ENCODE data around the gene CNTN1.

CNTN1 gene

DNA sequence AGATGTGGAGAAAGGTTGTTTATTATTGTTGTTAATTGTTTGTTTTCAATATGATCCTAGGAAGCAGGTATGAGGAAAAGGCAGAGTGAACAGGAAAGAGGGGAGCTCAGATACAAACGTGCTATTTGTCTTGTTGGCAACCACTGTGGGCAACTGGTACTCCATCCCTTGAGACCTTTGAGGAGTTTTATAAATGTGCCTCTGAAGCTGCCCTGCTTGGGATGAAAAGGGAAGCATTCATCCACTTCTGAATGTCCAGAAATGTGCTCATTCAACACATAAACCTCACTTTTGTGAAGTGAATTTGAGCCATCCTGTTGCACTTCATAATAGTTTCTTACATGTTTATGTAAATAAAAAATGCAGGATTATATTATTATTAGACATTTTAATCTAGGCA is 331.6 kb downstream of the CNTN1 start:
- Histone ChIP-seq H4K12ac (ENCODE audit: low read depth, low read length) (no peak overlapping the region), H4K8ac (ENCODE audit: low read depth, low read length) (no peak overlapping the region), H3K14ac (ENCODE audit: low read length) (no peak overlapping the region), H3K4me2 (ENCODE audit: low read length) (no peak overlapping the region), H3K27ac (ENCODE audit: low read depth, low read length) (no peak overlapping the region), H3K79me2 (ENCODE audit: control insufficient read depth, insufficient read depth, low read length, poor library complexity) (no peaks in the 10 kb centered on the region), H3K9ac (ENCODE audit: low read length) (no peak overlapping the region), H2BK120ac (ENCODE audit: insufficient read depth, low read length, poor library complexity) (no peak overlapping the region), H3K36me3 (ENCODE audit: control insufficient read depth in 1 of 2, insufficient read depth in 2 of 2, low read length in 2 of 2) (no peaks in the 10 kb centered on the region), H3K4me3 (ENCODE audit: low read depth, low read length) (no peak overlapping the region), H2AK5ac (ENCODE audit: low read length) (no peak overlapping the region), H3K18ac (ENCODE audit: low read length) (no peak overlapping the region), H3K23ac (ENCODE audit: low read length) (no peak overlapping the region), H2BK12ac (ENCODE audit: low read length) (no peak overlapping the region), H3K4ac (ENCODE audit: low read depth, low read length) (no peak overlapping the region), H3K9me3 (ENCODE audit: insufficient read depth, low read depth, low read length) (no peaks in the 10 kb centered on the region), H2AFZ (ENCODE audit: insufficient read depth, low read length, poor library complexity) (no peak overlapping the region), H3K79me1 (ENCODE audit: low read length) (no peaks in the 10 kb centered on the region), H2BK5ac (ENCODE audit: low read depth, low read length, poor library complexity) (no peak overlapping the region), H4K91ac (ENCODE audit: low read depth, low read length) (no peak overlapping the region), H3K27me3 (ENCODE audit: insufficient read depth, low read length) (no peaks in the 10 kb centered on the region), H3K4me1 (ENCODE audit: control insufficient read depth in 1 of 2, insufficient read depth in 2 of 2, low read length in 2 of 2) (no peaks in the 10 kb centered on the region)
- WGBS (ENCODE audit: extremely low coverage, insufficient coverage, insufficient read length), result no CpG with 5 or more reads among the region's 1 CpG
- DNase-seq, result no peak

DNA sequence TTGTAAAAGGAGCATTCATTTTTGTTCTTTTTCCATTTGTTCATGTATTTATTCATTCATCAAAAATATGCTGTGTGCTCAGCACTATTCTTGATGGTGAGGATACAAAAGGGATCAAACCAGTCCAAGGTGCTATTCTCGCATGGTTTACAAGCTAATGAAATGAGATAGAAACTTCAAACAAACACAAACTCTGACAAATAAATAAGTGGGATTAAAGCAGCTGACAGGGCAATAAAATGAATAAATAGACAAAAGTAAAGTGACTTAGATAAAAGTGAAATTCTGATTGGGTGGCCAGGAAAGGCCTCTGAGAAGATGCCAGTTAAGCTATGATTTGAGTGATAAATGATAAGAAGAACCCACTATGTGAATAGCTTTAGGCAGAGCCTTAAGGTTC is 333.9 kb downstream of the CNTN1 start:
- no peak overlapping the region for H3K9ac ChIP-seq (ENCODE audit: low read length)
- no peak overlapping the region for H4K8ac ChIP-seq (ENCODE audit: low read depth, low read length)
- H2BK12ac ChIP-seq (ENCODE audit: low read length), result no peak overlapping the region
- no peak overlapping the region for H2AK5ac ChIP-seq (ENCODE audit: low read length)
- WGBS (ENCODE audit: extremely low coverage, insufficient coverage, insufficient read length), result no CpG with 5 or more reads among the region's 1 CpG
- H2BK120ac ChIP-seq (ENCODE audit: insufficient read depth, low read length, poor library complexity), result no peak overlapping the region
- H3K9me3 ChIP-seq (ENCODE audit: insufficient read depth, low read depth, low read length), result no peaks in the 10 kb centered on the region
- H3K23ac ChIP-seq (ENCODE audit: low read length), result no peak overlapping the region
- H3K14ac ChIP-seq (ENCODE audit: low read length), result no peak overlapping the region
- no peaks in the 10 kb centered on the region for H3K36me3 ChIP-seq (ENCODE audit: control insufficient read depth in 1 of 2, insufficient read depth in 2 of 2, low read length in 2 of 2)
- no peak overlapping the region for H4K12ac ChIP-seq (ENCODE audit: low read depth, low read length)
- H3K4ac ChIP-seq (ENCODE audit: low read depth, low read length), result no peak overlapping the region
- H3K79me2 ChIP-seq (ENCODE audit: control insufficient read depth, insufficient read depth, low read length, poor library complexity), result no peaks in the 10 kb centered on the region
- no peak overlapping the region for H4K91ac ChIP-seq (ENCODE audit: low read depth, low read length)
- H3K79me1 ChIP-seq (ENCODE audit: low read length), result no peaks in the 10 kb centered on the region
- no peak overlapping the region for H3K4me2 ChIP-seq (ENCODE audit: low read length)
- no peaks in the 10 kb centered on the region for H3K4me1 ChIP-seq (ENCODE audit: control insufficient read depth in 1 of 2, insufficient read depth in 2 of 2, low read length in 2 of 2)
- no peak overlapping the region for H3K4me3 ChIP-seq (ENCODE audit: low read depth, low read length)
- no peak for DNase-seq
- no peaks in the 10 kb centered on the region for H3K27me3 ChIP-seq (ENCODE audit: insufficient read depth, low read length)
- no peak overlapping the region for H2BK5ac ChIP-seq (ENCODE audit: low read depth, low read length, poor library complexity)
- no peak overlapping the region for H2AFZ ChIP-seq (ENCODE audit: insufficient read depth, low read length, poor library complexity)
- H3K18ac ChIP-seq (ENCODE audit: low read length), result no peak overlapping the region
- no peak overlapping the region for H3K27ac ChIP-seq (ENCODE audit: low read depth, low read length)

DNA sequence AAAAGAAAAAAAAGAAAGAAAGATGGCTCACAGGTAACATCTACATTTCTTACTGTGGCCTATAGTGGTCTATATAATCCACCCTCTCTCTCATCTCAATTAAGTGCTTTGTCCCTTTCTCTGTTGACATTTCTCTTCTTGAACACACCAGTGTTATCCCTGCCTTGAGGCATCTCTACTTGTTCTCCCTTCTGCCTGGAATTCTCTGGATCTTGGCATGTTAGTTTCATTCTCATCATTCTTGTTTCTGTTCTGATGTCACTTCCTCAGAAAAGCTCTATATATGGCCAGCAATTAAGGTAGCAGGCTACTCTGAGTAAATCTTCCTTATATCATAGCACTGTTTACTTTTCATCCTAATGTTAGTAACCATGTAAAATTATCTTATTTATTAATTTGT is 340.1 kb downstream of the CNTN1 start:
- no peaks in the 10 kb centered on the region for H3K9me3 ChIP-seq (ENCODE audit: insufficient read depth, low read depth, low read length)
- H3K27ac ChIP-seq (ENCODE audit: low read depth, low read length), result no peak overlapping the region
- no peak overlapping the region for H4K91ac ChIP-seq (ENCODE audit: low read depth, low read length)
- no peak overlapping the region for H3K14ac ChIP-seq (ENCODE audit: low read length)
- no peak overlapping the region for H3K4ac ChIP-seq (ENCODE audit: low read depth, low read length)
- H3K36me3 ChIP-seq (ENCODE audit: control insufficient read depth in 1 of 2, insufficient read depth in 2 of 2, low read length in 2 of 2), result no peaks in the 10 kb centered on the region
- peaks cover 0 to 1% of the 10 kb centered on the region in 2 experiments for H3K4me1 ChIP-seq (ENCODE audit: control insufficient read depth in 1 of 2, insufficient read depth in 2 of 2, low read length in 2 of 2)
- no peak overlapping the region for H4K8ac ChIP-seq (ENCODE audit: low read depth, low read length)
- no peaks in the 10 kb centered on the region for H3K27me3 ChIP-seq (ENCODE audit: insufficient read depth, low read length)
- H2BK5ac ChIP-seq (ENCODE audit: low read depth, low read length, poor library complexity), result no peak overlapping the region
- H2BK12ac ChIP-seq (ENCODE audit: low read length), result no peak overlapping the region
- peak in 1 of 2 donors; percentile 50 for DNase-seq
- no peak overlapping the region for H3K18ac ChIP-seq (ENCODE audit: low read length)
- H4K12ac ChIP-seq (ENCODE audit: low read depth, low read length), result no peak overlapping the region
- no peaks in the 10 kb centered on the region for H3K79me1 ChIP-seq (ENCODE audit: low read length)
- no peak overlapping the region for H2BK120ac ChIP-seq (ENCODE audit: insufficient read depth, low read length, poor library complexity)
- H2AK5ac ChIP-seq (ENCODE audit: low read length), result no peak overlapping the region
- no peak overlapping the region for H3K4me3 ChIP-seq (ENCODE audit: low read depth, low read length)
- no peak overlapping the region for H3K9ac ChIP-seq (ENCODE audit: low read length)
- H2AFZ ChIP-seq (ENCODE audit: insufficient read depth, low read length, poor library complexity), result no peak overlapping the region
- no peak overlapping the region for H3K4me2 ChIP-seq (ENCODE audit: low read length)
- no peak overlapping the region for H3K23ac ChIP-seq (ENCODE audit: low read length)
- H3K79me2 ChIP-seq (ENCODE audit: control insufficient read depth, insufficient read depth, low read length, poor library complexity), result no peaks in the 10 kb centered on the region

DNA sequence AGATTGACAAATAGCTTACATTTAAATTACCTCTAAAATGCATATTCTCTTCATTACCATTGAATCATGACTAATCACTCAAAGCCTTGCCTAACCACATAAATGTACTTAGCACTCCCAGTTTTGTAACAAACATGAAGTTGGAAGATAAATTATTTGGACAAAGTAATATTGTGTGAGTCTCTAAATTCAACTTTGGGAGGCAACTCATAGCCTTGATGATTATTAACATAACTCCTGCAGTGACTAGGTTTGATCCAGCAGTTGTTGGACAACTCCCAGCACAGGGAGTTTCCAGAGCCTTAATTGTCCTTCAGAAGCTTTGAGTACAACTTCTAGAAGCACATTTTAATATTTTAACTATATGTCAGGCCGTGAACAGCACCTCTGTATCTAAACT is 342.4 kb downstream of the CNTN1 start:
- Histone ChIP-seq H3K23ac (ENCODE audit: low read length) (no peak overlapping the region), H3K9ac (ENCODE audit: low read length) (no peak overlapping the region), H2AK5ac (ENCODE audit: low read length) (no peak overlapping the region), H3K36me3 (ENCODE audit: control insufficient read depth in 1 of 2, insufficient read depth in 2 of 2, low read length in 2 of 2) (no peaks in the 10 kb centered on the region), H3K4me3 (ENCODE audit: low read depth, low read length) (no peak overlapping the region), H2AFZ (ENCODE audit: insufficient read depth, low read length, poor library complexity) (no peak overlapping the region), H3K14ac (ENCODE audit: low read length) (no peak overlapping the region), H2BK120ac (ENCODE audit: insufficient read depth, low read length, poor library complexity) (no peak overlapping the region), H3K9me3 (ENCODE audit: insufficient read depth, low read depth, low read length) (no peaks in the 10 kb centered on the region), H2BK12ac (ENCODE audit: low read length) (no peak overlapping the region), H4K91ac (ENCODE audit: low read depth, low read length) (no peak overlapping the region), H3K4me1 (ENCODE audit: control insufficient read depth in 1 of 2, insufficient read depth in 2 of 2, low read length in 2 of 2) (peaks cover 0 to 1% of the 10 kb centered on the region in 2 experiments), H4K8ac (ENCODE audit: low read depth, low read length) (no peak overlapping the region), H2BK5ac (ENCODE audit: low read depth, low read length, poor library complexity) (no peak overlapping the region), H3K18ac (ENCODE audit: low read length) (no peak overlapping the region), H3K4ac (ENCODE audit: low read depth, low read length) (no peak overlapping the region), H3K27ac (ENCODE audit: low read depth, low read length) (no peak overlapping the region), H3K4me2 (ENCODE audit: low read length) (no peak overlapping the region), H3K79me2 (ENCODE audit: control insufficient read depth, insufficient read depth, low read length, poor library complexity) (no peaks in the 10 kb centered on the region), H3K27me3 (ENCODE audit: insufficient read depth, low read length) (no peaks in the 10 kb centered on the region), H4K12ac (ENCODE audit: low read depth, low read length) (no peak overlapping the region), H3K79me1 (ENCODE audit: low read length) (no peaks in the 10 kb centered on the region)
- no peak for DNase-seq
- WGBS (ENCODE audit: extremely low coverage, insufficient coverage, insufficient read length), result no CpG with 5 or more reads among the region's 1 CpG

DNA sequence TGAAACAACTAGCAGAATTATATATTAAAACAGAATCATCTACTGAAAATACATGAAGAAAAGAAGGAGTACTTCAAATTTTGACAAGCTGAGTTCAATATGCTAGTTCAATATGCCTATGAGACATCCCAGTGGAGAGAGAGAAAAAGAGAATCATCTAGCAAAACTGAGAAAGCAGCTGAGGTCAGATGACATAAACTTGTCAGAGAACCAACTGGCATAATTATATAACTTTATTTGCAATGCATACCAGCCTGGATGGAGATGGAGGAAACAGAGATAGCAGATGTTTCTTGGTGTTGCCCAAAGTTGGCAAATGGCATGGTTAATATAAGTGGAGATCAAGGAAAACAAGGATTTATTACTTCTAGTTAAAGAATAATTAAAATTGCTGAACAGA is 347.2 kb downstream of the CNTN1 start:
- Histone ChIP-seq H3K9ac (ENCODE audit: low read length) (no peak overlapping the region), H2BK5ac (ENCODE audit: low read depth, low read length, poor library complexity) (no peak overlapping the region), H3K14ac (ENCODE audit: low read length) (no peak overlapping the region), H3K4me3 (ENCODE audit: low read depth, low read length) (no peak overlapping the region), H2AK5ac (ENCODE audit: low read length) (no peak overlapping the region), H3K4ac (ENCODE audit: low read depth, low read length) (no peak overlapping the region), H4K12ac (ENCODE audit: low read depth, low read length) (no peak overlapping the region), H4K8ac (ENCODE audit: low read depth, low read length) (no peak overlapping the region), H3K23ac (ENCODE audit: low read length) (no peak overlapping the region), H3K36me3 (ENCODE audit: control insufficient read depth in 1 of 2, insufficient read depth in 2 of 2, low read length in 2 of 2) (no peaks in the 10 kb centered on the region), H3K27me3 (ENCODE audit: insufficient read depth, low read length) (no peaks in the 10 kb centered on the region), H2BK120ac (ENCODE audit: insufficient read depth, low read length, poor library complexity) (no peak overlapping the region), H3K4me1 (ENCODE audit: control insufficient read depth in 1 of 2, insufficient read depth in 2 of 2, low read length in 2 of 2) (no peaks in the 10 kb centered on the region), H4K91ac (ENCODE audit: low read depth, low read length) (no peak overlapping the region), H2AFZ (ENCODE audit: insufficient read depth, low read length, poor library complexity) (no peak overlapping the region), H3K18ac (ENCODE audit: low read length) (no peak overlapping the region), H3K27ac (ENCODE audit: low read depth, low read length) (no peak overlapping the region), H2BK12ac (ENCODE audit: low read length) (no peak overlapping the region), H3K79me1 (ENCODE audit: low read length) (no peaks in the 10 kb centered on the region), H3K4me2 (ENCODE audit: low read length) (no peak overlapping the region), H3K9me3 (ENCODE audit: insufficient read depth, low read depth, low read length) (no peaks in the 10 kb centered on the region), H3K79me2 (ENCODE audit: control insufficient read depth, insufficient read depth, low read length, poor library complexity) (no peaks in the 10 kb centered on the region)
- no peak for DNase-seq
